Epithelial cell of esophagus (primary cell): ENCODE measurements around the gene TICAM1.

Source experiments
- DNase-seq: peaks from one replicate; pipeline ENCODE4 v3.0.0; 2010; ENCODE audit warnings: low read depth
- H3K4me3 ChIP-seq: 2 replicates; pipeline ENCODE4 v1.5.1; 2011; ENCODE audit warnings: mild to moderate bottlenecking, low read length, control low read depth
- TF ChIP-seq, protein P1 (sequence below): IDR thresholded peaks from 2 replicates; pipeline ENCODE4 v1.5.1; 2011; ENCODE audit warnings: low read depth, mild to moderate bottlenecking, low read length, control low read depth, inconsistent platforms; ENCODE audit not compliant: insufficient read depth; ENCODE audit errors: missing control alignments

Gene TICAM1

DNA sequence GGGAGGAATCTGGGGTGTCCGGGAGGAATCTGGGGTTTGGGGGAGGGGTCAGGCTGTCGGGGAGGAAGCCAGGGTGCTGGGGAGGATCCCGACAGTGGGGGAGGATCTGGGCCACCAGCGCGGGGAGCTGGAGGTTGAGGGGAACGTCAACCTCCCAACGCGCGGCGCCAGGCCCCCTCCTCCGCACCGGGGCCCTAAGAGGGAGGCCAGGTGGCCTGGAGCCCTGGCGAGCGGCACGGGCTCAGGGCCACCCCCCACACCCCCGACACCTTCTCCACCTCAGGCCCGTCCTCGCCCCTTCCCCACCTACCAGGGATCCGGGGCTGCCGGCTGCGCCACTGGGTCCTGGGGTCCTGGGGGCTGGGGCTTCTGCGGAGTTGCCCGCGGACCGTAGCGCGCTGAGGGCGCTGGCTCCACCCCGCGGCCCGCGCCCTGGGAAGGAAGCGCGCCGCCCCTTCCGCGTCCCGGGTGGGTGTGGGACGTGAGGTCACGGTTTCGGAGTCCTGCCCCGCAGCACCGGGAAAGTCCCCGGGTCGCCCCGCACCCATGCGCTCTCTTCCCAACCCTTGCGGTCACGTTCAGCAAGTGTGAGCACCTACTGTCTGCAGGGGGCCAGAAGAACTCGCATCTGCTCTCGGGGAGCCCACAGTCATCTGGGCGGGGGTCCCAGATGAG, at the start of gene TICAM1:
Gene TICAM1, minus strand, starts transcription at position 409 of the 675 bp plus-strand sequence. CDS start 13,335 bp downstream, outside the sequence.
- peak within 1 kb of the TSS; percentile 87 for H3K4me3 ChIP-seq
- peak; percentile 92 for DNase-seq
- TF ChIP-seq, protein P1, sequence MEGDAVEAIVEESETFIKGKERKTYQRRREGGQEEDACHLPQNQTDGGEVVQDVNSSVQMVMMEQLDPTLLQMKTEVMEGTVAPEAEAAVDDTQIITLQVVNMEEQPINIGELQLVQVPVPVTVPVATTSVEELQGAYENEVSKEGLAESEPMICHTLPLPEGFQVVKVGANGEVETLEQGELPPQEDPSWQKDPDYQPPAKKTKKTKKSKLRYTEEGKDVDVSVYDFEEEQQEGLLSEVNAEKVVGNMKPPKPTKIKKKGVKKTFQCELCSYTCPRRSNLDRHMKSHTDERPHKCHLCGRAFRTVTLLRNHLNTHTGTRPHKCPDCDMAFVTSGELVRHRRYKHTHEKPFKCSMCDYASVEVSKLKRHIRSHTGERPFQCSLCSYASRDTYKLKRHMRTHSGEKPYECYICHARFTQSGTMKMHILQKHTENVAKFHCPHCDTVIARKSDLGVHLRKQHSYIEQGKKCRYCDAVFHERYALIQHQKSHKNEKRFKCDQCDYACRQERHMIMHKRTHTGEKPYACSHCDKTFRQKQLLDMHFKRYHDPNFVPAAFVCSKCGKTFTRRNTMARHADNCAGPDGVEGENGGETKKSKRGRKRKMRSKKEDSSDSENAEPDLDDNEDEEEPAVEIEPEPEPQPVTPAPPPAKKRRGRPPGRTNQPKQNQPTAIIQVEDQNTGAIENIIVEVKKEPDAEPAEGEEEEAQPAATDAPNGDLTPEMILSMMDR, result no peak

DNA sequence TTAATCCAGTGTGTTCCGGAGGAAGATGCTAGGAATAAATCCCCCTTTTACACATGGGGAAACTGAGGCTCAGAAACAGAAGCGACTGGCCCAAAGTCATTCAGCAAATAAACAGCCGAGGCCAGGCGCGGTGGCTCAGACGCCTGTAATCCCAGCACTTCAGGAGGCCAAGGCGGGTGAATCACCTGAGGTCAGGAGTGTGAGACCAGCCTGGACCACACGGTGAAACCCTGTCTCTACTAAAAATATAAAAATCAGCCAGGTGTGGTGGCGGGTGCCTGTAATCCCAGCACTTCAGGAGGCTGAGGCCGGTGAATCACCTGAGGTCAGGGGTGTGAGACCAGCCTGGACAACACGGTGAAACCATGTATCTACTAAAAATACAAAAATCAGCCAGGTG, 47.5 kb upstream of the TICAM1 start:
- TF ChIP-seq, protein P1, result no peak
- no peak for DNase-seq
- H3K4me3 ChIP-seq, result no peak overlapping the region

DNA sequence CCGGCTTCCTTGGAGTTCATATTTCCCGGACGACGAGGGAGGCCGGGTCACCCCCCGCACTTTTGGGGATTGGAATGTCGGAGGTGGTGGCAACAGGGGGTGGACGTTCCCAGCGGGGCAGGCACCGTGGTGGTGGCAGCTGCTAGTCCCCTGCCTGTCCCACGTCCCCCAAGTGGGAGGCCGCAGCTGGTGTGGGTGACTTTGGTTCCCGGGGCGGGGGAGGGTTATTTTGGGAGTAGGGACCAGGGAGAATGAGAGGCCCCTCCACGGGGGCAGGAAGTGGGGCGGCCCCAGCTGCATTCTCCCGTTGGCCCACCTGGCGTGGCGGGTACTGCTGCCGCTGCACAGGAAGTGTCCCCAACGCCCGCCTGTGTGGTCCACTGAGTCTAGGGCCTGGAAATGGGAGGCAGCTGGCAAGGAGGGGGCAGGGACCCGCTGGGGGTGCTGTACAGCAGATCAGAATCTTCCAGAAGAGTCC, 47.0 kb upstream of the TICAM1 start:
- no peak for DNase-seq
- H3K4me3 ChIP-seq, result no peak overlapping the region
- TF ChIP-seq, protein P1, result no peak

DNA sequence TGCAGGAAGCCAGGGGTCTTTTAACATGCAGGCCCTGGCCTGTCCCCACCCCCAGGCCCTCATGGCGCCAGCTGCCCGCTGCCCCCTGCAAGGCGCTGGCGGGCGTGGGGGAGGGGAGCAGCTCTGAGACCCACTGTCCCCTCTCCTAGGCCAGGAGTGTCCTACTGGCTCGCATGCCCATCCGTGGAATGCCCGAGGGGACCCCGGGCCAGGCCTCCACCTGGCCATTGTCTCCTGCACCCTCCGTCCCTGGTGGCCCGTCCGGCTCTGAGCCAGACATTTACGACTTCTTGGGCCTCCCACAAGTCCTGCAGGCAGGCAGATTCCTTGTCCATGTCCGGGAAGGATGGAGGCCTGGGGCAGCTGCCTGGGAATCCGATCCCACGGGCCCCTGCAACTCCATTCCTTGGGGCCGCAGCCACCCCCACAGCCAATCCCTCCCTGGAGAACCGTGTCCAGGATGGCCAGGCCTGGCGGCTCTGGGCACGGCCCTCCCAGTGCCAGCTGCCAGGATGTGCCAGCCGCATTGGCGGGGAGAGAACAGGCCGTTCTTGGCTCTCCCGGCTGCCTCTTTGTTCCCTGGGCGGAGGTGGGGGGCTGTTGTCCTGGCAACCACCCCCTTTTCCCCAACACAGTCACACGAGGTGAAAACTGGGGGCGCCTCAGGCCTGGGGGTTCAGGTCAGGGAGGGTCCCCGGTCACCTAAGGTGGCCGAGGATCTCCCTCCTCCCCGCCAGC, 46.4 kb upstream of the TICAM1 start:
- no peak for DNase-seq
- H3K4me3 ChIP-seq, result no peak overlapping the region

DNA sequence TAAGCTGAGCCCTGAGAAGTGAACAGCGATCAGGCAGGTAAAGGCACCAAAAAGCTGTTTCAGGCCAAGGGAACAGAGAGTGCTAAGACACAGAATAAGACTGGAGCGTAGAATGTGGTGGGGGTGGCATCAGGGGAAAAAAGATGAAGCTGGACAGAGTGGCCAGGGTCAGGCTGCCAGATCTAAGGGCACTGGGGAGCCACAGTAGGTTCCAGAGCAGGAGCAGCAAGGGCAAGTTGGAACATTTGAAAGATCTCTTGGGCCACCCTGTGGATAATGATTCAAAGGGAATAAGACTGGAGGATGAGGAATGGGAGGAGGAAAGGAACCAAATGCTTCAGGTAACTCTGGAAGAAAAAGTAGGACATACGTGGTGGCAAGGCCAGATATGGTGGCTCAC, 42.4 kb upstream of the TICAM1 start:
- TF ChIP-seq, protein P1, result no peak
- no peak for DNase-seq
- no peak overlapping the region for H3K4me3 ChIP-seq

More for the DNA sequence above, 46.4 kb upstream of the TICAM1 start:
- TF ChIP-seq, protein P1, result no peak

DNA sequence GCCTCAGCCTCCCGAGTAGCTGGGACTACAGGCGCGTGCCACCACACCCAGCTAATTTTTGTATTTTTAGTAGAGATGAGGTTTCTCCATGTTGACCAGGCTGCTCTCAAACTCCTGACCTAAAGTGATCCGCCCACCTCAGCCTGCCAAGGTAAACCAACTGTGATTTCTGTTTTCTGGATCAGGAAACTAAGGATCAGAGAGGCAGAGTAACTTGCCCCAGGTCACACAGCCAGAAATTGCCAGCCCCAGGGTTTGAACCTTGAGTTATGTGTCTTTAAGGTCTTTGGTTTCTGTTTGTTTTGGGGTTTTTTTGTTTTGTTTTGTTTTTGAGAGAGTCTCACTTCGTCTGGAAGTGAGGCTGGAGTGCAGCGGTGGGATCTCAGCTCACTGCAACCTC, 40.2 kb upstream of the TICAM1 start:
- TF ChIP-seq, protein P1, result no peak
- no peak for DNase-seq
- H3K4me3 ChIP-seq, result no peak overlapping the region
